Stimulated activated CD4-positive, alpha-beta T cell treated with anti-CD3 and anti-CD28 coated beads, Interleukin-4, amount 100 ng/mL, for 24 hours (primary cell): ENCODE results near the gene TMEM131.
"Not testable (repeated sequence)": the region's sequence is repeated elsewhere in the genome, so short reads cannot be mapped to it uniquely, and the experiment has no call there.

Experiments used
- DNase-seq: peaks from one replicate; pipeline ENCODE4 v3.0.0-alpha.2; 2020

TMEM131 gene

GRCh38 chr2:97907369-97908100, 88.2 kb downstream of the TMEM131 start:
- DNase-seq = no peak

- no peak for DNase-seq
Observed at GRCh38 chr2:97906307-97906706, 89.4 kb downstream of the TMEM131 start.

DNA sequence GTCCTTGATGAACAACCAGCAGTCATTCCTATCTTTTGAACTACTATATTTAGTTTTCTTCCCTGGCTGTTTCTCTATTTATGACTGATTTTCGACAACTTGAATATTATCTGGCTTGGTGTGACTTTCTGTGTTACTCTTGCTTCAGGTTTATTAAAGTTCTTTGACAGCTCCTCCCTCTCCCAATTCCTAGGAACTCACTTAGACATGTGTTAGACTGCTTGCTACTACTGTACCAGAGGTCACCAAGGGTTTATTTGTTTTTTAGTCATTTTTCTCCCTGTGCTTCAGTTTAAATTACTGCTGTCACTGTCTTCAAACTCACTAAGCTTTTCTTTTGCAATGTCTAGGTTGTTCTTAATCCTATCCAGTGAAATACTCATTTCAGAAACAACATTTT, 90.5 kb downstream of the TMEM131 start:
- DNase-seq = no peak

DNA sequence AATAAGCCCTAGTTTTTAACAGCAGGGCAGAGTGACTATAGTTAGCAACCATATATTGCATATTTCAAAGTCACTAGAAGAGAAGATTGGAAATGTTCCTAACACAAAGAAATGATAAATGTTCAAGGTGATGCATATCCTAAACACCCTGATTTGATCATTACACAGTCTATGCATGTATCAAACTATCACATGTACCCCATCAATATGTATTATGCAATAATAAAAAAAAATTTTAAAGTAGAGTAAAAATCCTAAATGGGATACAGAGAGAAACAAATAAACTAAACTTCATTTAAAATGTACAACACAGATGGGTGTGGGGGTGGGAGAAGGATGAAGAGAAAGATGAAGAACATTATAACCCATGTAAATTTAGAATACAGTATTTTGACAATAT, 93.9 kb downstream of the TMEM131 start:
- DNase-seq = no peak

- DNase-seq = no peak
Observed at GRCh38 chr2:97900806-97901205, 94.9 kb downstream of the TMEM131 start.

DNA sequence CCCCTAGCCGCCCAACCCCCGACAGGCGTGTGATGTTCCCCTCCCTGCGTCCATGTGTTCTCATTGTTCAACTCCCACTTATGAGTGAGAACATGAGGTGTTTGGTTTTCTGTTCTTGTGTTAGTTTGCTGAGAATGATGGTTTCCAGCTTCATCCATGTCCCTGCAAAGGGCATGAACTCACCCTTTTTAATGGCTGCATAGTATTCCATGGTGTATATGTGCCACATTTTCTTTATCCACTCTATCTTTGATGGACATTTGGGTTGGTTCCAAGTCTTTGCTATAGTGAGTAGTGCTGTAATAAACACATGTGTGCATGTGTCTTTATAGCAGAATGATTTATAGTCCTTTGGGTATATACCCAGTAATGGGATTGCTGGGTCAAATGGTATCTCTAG, 102.7 kb downstream of the TMEM131 start:
- not testable (repeated sequence) for DNase-seq

GRCh38 chr2:97891611-97892010, 104.1 kb downstream of the TMEM131 start:
- DNase-seq = no peak

- no peak for DNase-seq
Observed at GRCh38 chr2:97889156-97889555, 106.6 kb downstream of the TMEM131 start.

GRCh38 chr2:97885841-97886240, 109.9 kb downstream of the TMEM131 start:
- no peak for DNase-seq

DNA sequence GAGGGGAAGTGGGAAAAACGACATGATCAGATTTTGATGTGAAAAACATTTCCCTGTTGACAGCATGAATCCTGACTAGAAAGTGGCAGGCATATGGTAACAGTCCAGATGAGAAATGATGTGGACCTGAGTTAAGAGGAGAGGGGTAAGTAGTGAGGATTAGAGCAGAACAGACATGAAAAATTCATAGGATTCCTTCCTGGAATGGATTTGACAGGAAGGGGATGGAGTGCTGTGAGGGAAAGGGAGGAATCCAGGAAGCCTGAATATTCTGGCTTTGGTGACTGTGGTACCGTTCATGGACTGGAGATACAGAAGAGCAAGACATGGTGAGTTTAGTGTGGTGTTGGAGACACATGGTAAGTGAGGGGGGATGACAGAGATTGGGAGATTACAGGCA, 115.4 kb downstream of the TMEM131 start:
- DNase-seq = no peak

DNA sequence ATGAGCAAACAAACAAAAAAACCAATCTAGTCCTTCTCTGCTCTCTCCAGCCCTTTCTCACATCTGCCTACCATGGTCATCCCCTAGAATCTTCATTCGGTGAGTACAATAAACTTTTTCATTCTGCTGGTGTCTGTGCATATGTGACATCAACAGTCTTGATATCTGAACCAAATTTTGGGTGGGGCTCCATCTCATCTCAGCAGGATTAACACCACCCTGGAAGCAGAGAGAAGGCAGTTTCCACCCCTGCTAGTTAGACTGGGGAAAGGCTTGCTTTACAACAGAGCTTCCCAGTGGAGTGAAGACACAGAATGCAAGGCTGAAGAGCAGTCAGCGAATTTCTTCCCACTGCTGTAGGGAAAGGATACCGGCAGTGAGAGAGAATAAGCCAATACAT, 116.9 kb downstream of the TMEM131 start:
- DNase-seq = no peak

- not testable (repeated sequence) for DNase-seq
Observed at GRCh38 chr2:97878317-97878716, 117.4 kb downstream of the TMEM131 start.

DNA sequence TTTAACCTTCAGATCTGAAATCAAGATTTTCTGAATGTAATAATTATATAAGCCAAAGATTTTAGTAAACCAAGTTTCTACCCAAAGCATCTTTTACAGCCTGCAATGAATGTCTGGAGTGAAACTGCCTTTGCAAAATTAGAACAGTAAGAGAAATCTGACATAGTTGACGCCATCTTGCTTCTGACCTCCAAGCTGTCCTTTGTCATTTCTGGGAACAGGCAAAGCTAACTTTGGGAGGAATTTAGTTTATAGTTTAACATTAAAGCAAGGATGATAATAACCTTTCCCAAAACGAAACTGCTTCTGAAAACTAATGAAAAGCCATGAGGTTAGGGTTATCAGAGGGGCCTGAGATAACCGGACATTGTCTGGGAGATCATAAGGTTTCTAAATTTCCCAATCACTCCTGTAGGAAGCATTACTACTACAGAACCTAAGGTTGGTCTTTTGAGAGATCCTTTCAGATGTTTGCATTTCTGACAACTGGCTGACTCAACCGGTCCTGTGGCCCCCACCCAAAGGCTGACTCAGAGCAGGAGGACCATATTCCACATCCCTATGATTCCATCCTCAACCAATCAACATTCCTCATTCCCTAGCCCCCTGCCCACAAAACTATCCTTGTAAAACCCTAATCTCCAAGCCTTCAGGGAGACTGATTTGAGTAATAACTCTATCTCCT, 124.5 kb downstream of the TMEM131 start:
- no peak for DNase-seq

DNA sequence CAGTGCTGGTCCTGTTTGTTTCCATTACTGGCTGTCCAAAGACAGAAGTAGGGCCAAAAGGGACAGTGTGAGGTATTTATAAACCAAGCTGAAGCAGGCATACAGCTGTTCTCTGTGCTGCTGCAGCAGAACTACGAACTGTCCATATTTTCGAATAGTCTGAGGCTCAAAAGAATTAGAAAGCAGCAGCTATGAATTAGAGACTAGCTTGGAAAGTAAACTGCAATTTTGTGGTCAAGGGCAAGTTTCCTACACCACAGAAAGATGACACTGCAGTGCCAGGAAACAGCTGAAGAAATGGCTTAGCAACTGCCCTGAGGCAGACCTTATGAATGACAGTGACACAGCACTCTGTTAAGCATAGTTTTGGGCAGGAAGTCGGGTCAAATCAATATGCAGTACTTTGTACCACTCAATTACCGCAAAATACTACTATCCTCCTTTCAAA, 125.3 kb downstream of the TMEM131 start:
- DNase-seq = peak; percentile 48

DNA sequence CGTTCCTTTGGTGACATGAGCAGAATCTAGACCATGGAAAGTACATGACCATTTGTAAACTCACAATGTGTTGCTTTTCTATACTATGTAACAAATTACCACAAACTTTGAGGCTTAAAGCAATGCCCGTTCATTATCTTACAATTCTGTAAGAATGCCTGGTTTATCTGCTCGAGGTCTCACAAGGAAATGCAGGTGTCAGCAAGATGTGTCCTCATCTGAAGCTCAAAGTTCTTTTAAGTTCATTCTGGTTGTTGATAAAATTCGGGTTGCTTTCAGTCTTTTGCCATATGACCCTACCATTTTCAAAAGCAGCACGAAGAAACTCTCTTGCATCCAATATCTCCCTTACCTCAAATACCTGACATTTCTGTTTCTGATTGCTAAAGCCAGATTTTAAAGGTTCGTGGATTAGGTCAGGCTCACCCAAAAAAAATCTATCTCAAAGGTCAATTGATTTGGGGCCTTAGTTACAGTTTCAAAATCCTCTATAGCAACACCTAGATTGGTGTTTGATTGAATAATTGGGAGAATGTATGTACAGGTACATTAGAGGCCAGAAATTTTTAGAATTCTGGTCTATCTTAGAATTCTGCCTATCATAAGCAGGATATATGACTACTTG, 125.9 kb downstream of the TMEM131 start:
- DNase-seq = no peak

GRCh38 chr2:97868986-97869721, 126.6 kb downstream of the TMEM131 start:
- no peak for DNase-seq

- no peak for DNase-seq
Observed at GRCh38 chr2:97863829-97864228, 131.9 kb downstream of the TMEM131 start.

GRCh38 chr2:97861177-97861576, 134.6 kb downstream of the TMEM131 start:
- no peak for DNase-seq

DNA sequence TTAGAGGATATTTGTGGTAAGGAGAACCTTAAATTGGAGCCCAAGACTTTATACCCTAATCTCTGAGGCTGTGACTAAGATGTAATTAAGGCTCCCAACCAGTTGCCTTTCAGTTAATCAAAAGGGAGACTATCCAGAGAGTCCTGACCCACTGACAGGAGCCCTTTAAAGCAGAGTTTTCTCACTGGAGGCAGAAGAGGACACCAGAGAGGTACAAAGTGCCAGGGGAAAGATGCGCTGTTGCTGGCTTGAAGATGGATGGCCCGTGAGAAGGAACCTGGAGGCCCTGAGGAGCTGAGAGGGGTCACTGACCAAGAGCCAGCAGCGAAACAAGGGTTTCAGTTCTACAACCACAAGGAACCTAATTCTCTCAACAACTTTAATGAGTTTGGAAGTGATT, 137.3 kb downstream of the TMEM131 start:
- DNase-seq = no peak

GRCh38 chr2:97857553-97857952, 138.2 kb downstream of the TMEM131 start:
- no peak for DNase-seq

GRCh38 chr2:97853057-97853456, 142.7 kb downstream of the TMEM131 start:
- DNase-seq = not testable (repeated sequence)

- no peak for DNase-seq
Observed at GRCh38 chr2:97851172-97851571, 144.6 kb downstream of the TMEM131 start.

DNA sequence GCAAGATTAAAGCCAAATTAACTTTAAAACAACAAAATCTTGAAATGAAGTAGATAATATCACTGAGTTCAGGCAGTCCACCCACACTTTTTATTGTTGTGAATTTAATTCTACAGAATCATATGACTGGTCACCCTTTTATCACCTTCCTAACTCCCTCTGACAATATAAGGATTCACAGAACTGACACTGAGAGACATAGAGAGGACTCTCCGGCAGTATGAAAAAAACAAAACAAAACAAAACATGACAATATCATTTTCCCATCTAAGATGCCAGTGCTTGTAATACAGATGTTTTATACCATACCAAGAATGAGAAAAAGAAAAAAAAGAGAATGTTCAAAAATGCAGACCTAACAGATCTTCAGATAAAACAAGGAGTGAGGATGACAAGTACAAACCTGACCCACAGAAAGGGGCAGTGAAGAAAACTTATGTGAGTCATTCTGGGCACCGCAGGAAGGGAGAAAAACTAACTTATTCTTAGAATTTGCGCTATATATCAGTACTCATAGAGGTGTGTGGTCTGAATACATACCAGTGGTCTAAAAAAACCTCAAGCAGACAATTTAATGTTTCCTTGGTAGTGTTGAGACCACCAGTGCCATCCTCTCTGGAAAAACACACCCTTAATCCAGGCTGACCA, 145.7 kb downstream of the TMEM131 start:
- no peak for DNase-seq
